IPS-20b (cell line): ENCODE results near the gene SNRPE.
"Not testable (repeated sequence)": the region's sequence is repeated elsewhere in the genome, so short reads cannot be mapped to it uniquely, and the experiment has no call there.

Experiments
- H3K27ac ChIP-seq: one replicate; pipeline ENCODE4 v1.5.1; 2013; ENCODE audit warnings: low read length
- H3K27me3 ChIP-seq: 2 replicates; pipeline ENCODE4 v1.6.1; 2013; ENCODE audit warnings: mild to moderate bottlenecking, low read length, inconsistent platforms; ENCODE audit not compliant: insufficient read depth
- H3K36me3 ChIP-seq: 2 replicates; pipeline ENCODE4 v1.6.1; 2013; ENCODE audit warnings: low read depth, mild to moderate bottlenecking, inconsistent platforms, low read length, moderate library complexity; ENCODE audit not compliant: insufficient read depth
- H3K4me1 ChIP-seq: 2 replicates; pipeline ENCODE4 v1.6.1; 2013; ENCODE audit warnings: mild to moderate bottlenecking, control low read depth, inconsistent platforms, low read length, moderate library complexity; ENCODE audit not compliant: insufficient read depth
- H3K4me3 ChIP-seq: 2 replicates; pipeline ENCODE4 v1.5.1; 2013; ENCODE audit warnings: mild to moderate bottlenecking, low read length, inconsistent platforms
- H3K9ac ChIP-seq: 2 replicates; pipeline ENCODE4 v1.6.1; 2013; ENCODE audit warnings: low read depth, mild to moderate bottlenecking, inconsistent platforms, low read length, moderate library complexity
- H3K9me3 ChIP-seq: 2 replicates; pipeline ENCODE4 v1.6.1; 2013; ENCODE audit warnings: mild to moderate bottlenecking, low read depth, low read length, inconsistent platforms; ENCODE audit not compliant: insufficient read depth

Gene SNRPE

DNA sequence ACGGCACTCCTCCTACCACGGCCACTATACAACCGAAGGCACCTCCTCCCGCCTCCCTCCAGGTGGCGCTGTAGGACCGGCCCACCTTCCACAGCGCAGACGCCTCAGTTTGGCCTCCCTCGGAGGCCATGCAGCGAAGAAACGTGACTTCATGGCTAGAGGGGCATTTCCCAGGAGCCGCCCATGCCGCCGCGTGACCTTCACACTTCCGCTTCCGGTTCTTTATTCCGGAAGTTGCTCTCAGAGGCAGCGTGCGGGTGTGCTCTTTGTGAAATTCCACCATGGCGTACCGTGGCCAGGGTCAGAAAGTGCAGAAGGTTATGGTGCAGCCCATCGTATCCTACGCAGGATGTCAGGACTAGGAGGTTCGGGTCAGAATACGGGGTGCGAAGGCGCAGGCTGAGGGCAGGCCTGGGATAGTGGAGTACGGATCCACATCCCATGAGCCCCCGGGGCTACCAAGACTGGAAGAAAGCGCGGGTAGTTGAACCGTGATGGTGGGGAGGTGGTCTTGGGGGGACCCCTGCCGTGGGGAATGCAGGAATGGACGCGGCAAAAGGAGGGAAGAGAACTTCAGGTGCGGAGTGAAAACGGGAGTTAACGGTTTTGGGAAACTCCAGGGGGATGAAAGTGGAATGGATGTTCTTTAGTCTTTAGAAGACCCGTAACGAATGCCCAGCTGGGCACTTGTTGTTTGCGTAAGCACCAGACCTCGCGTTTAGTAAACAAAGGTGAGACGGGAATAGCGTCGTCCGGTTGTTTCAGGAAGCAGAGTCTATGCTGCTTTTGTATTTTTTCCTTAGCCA is at the start of gene SNRPE:
Gene SNRPE, plus strand, starts transcription at position 221 of the 806 bp plus-strand sequence. Its CDS starts 61 bp downstream, at position 282.
- Histone ChIP-seq H3K9me3 (no peaks in the 10 kb centered on the region), H3K4me3 (peak within 1 kb of the TSS; percentile 83), H3K4me1 (peaks cover 6% of the 10 kb centered on the region; the same call in 1 of the 2 replicates), H3K36me3 (peaks cover 32% of the 10 kb centered on the region), H3K27me3 (no peaks in the 10 kb centered on the region), H3K27ac (peak within 1 kb of the TSS; percentile 82), H3K9ac (peak within 1 kb of the TSS; percentile 95)

GRCh38 chr1:203813581-203814341 is 47.6 kb upstream of the SNRPE start:
- Histone ChIP-seq H3K4me3 (no peak overlapping the region), H3K36me3 (peaks cover 59% of the 10 kb centered on the region)

GRCh38 chr1:203818399-203818798 is 43.0 kb upstream of the SNRPE start:
- H3K4me3 ChIP-seq, result no peak overlapping the region
- H3K27me3 ChIP-seq, result no peaks in the 10 kb centered on the region
- peaks cover 88% of the 10 kb centered on the region for H3K36me3 ChIP-seq
- no peak overlapping the region for H3K27ac ChIP-seq
- H3K4me1 ChIP-seq, result no peaks in the 10 kb centered on the region
- no peak overlapping the region for H3K9ac ChIP-seq
- no peaks in the 10 kb centered on the region for H3K9me3 ChIP-seq

More at GRCh38 chr1:203813581-203814341, 47.6 kb upstream of the SNRPE start:
- Histone ChIP-seq H3K27ac (no peak overlapping the region), H3K9ac (no peak overlapping the region), H3K27me3 (no peaks in the 10 kb centered on the region), H3K4me1 (no peaks in the 10 kb centered on the region), H3K9me3 (no peaks in the 10 kb centered on the region)

GRCh38 chr1:203823306-203823705 is 38.1 kb upstream of the SNRPE start:
- Histone ChIP-seq H3K9ac (no peak overlapping the region), H3K27ac (no peak overlapping the region), H3K4me1 (no peaks in the 10 kb centered on the region), H3K9me3 (no peaks in the 10 kb centered on the region), H3K27me3 (no peaks in the 10 kb centered on the region), H3K4me3 (no peak overlapping the region), H3K36me3 (peaks cover 88% of the 10 kb centered on the region)

DNA sequence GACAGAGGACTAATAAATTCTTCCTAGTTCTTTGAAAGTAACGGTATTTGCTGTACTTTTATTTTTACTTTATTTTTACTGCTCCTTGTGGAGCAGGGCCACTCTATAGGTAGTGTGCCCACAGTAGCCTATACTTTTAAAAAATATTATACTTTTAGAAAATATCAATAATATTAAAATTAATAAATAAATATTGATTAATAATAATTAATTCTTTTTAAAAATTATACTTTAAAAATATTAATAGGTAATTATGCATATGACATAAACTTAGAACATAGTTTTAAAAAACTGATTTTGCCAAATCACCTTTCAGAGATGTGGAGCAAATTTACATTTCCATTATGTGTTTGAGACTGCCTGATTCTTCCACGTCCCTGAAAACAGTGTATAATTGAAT is 35.2 kb upstream of the SNRPE start:
- Histone ChIP-seq H3K4me1 (no peaks in the 10 kb centered on the region), H3K27me3 (no peaks in the 10 kb centered on the region), H3K9me3 (no peaks in the 10 kb centered on the region), H3K27ac (no peak overlapping the region), H3K36me3 (peaks cover 92% of the 10 kb centered on the region), H3K4me3 (no peak overlapping the region), H3K9ac (no peak overlapping the region)

DNA sequence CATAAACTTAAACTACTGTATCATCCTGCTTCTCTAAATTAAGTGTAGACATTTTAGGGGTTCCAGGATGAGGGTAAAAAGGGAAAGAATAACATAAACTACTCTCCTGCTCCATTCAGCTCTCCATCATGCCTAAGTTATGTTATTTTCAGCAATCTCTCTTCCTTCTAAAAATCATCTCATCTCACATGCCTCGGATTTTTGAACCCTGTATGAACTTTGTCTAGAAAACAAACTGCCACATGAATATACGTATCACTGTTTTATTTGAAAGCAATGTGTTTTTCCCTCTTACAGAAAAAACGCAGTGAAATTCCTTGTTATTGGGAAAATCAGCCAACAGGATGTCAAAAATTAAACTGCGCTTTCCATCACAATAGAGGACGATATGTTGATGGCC is 33.4 kb upstream of the SNRPE start:
- H3K4me3 ChIP-seq, result no peak overlapping the region
- no peaks in the 10 kb centered on the region for H3K9me3 ChIP-seq
- H3K9ac ChIP-seq, result no peak overlapping the region
- H3K36me3 ChIP-seq, result peaks cover 92% of the 10 kb centered on the region
- no peaks in the 10 kb centered on the region for H3K4me1 ChIP-seq
- H3K27me3 ChIP-seq, result no peaks in the 10 kb centered on the region
- H3K27ac ChIP-seq, result no peak overlapping the region

DNA sequence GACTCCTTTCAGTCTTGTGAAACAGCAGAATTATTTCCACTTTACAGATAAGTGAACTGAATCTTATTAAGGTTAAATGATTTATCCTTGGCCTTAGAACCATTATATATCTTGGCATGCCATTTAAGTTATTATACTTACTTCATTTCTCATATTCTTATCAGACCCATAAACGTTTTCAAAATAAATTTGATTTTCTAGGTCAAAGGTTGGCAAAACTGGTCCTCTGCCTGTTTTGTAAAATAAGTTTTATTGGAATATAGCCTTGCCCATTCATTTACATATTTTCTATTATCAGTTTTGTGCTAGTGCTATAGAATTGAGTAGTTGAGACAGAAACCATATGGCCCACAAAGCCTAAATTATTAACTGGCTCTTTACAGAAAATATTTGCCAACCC is 32.9 kb upstream of the SNRPE start:
- H3K9me3 ChIP-seq, result no peaks in the 10 kb centered on the region

DNA sequence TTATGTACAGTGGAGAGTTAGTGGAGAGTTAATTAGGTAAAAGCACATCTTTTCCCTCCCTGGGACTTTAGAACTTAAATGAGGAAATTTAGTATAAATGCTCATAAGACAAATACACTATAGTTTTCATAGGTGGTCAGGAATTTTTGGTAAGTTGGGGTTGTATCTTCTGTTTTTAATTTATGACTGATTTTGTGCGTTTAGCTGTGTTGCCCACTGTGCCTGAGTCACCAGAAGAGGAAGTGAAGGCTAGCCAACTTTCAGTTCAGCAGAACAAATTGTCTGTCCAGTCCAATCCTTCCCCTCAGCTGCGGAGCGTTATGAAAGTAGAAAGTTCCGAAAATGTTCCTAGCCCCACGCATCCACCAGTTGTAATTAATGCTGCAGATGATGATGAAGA is 32.2 kb upstream of the SNRPE start:
- H3K9ac ChIP-seq, H3K27me3 ChIP-seq, H3K27ac ChIP-seq, H3K4me3 ChIP-seq, H3K4me1 ChIP-seq, H3K9me3 ChIP-seq: not testable (repeated sequence)
- peaks cover 89% of the 10 kb centered on the region for H3K36me3 ChIP-seq

More for the DNA sequence above, 32.9 kb upstream of the SNRPE start:
- no peak overlapping the region for H3K27ac ChIP-seq
- H3K27me3 ChIP-seq, result no peaks in the 10 kb centered on the region
- H3K36me3 ChIP-seq, result peaks cover 89% of the 10 kb centered on the region
- no peak overlapping the region for H3K4me3 ChIP-seq
- no peaks in the 10 kb centered on the region for H3K4me1 ChIP-seq
- no peak overlapping the region for H3K9ac ChIP-seq

DNA sequence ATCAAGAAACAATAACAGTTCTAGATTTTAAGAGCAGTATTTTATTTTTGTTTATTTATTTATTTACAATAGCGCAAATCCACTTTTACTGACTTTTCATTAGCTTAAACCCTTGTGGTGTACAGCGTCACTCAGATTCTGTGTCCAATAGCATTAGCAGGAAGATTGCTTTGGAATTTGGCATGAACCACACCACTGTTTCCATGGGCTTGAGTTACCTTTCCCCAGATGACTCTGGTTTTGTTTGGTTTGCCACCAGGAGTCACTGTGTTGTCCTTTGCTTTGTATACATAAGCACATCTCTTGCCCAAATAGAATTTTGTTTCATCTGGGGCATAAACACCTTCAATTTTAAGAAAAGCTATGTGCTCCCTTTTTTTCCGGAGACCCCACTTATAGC is 25.9 kb upstream of the SNRPE start:
- Histone ChIP-seq H3K4me1 (no peaks in the 10 kb centered on the region), H3K27ac (no peak overlapping the region), H3K9ac (no peak overlapping the region), H3K9me3 (no peaks in the 10 kb centered on the region), H3K27me3 (no peaks in the 10 kb centered on the region), H3K36me3 (peaks cover 96% of the 10 kb centered on the region), H3K4me3 (no peak overlapping the region)

- H3K4me3 ChIP-seq, result no peak overlapping the region
- H3K27me3 ChIP-seq, result no peaks in the 10 kb centered on the region
- no peaks in the 10 kb centered on the region; the same call in 1 of the 2 replicates for H3K4me1 ChIP-seq
- H3K27ac ChIP-seq, result no peak overlapping the region
- H3K36me3 ChIP-seq, result peaks cover 85% of the 10 kb centered on the region
- H3K9ac ChIP-seq, result no peak overlapping the region
- 0 out of 2 replicates have a peak, but pooled peaks cover 3% of the 10 kb centered on the region for H3K9me3 ChIP-seq
These were observed 22.3 kb upstream of the SNRPE start for GRCh38 chr1:203839081-203839480.

DNA sequence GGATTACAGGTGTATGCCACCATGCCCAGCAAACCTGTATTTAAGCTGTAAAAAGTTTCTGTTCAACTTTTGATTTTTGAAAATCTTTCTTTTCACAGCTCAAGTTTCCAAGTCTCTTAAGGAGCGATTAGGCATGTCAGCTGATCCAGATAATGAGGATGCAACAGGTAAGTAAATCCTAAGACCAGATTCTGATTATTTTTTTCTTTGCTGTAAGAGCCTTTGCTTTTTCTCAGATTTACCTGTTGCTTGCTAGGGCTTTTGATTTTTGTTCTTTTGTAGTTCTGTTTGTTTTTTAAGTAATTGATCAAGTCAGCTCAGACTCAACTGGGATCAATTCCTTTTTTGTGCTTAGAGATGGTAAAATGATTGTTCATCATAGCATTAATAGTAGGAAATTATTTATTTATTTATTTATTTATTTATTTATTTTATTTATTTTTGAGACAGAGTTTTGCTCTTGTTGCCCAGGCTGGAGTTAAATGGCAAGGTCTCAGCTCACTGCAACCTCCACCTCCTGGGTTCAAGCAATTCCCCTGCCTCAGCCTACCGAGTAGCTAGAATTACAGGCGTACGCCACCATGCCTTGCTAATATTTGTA is 21.1 kb upstream of the SNRPE start:
- Histone ChIP-seq H3K9me3 (0 out of 2 replicates have a peak, but pooled peaks cover 3% of the 10 kb centered on the region), H3K9ac (no peak overlapping the region), H3K27me3 (no peaks in the 10 kb centered on the region), H3K27ac (no peak overlapping the region), H3K4me3 (no peak overlapping the region), H3K4me1 (no peaks in the 10 kb centered on the region; the same call in 1 of the 2 replicates), H3K36me3 (peaks cover 83% of the 10 kb centered on the region)
